ENCODE measurements around the gene GNPTG. TPM values are rescaled to one million over a fixed set of nuclear protein-coding genes. Genes with fewer than 3 reads are reported as not detected.

GNPTG gene
- total and polyA plus RNA-seq, 2 donors (not counting 1 experiment from before 2014, with no cell fraction given) = 76.0 to 109 TPM

DNA sequence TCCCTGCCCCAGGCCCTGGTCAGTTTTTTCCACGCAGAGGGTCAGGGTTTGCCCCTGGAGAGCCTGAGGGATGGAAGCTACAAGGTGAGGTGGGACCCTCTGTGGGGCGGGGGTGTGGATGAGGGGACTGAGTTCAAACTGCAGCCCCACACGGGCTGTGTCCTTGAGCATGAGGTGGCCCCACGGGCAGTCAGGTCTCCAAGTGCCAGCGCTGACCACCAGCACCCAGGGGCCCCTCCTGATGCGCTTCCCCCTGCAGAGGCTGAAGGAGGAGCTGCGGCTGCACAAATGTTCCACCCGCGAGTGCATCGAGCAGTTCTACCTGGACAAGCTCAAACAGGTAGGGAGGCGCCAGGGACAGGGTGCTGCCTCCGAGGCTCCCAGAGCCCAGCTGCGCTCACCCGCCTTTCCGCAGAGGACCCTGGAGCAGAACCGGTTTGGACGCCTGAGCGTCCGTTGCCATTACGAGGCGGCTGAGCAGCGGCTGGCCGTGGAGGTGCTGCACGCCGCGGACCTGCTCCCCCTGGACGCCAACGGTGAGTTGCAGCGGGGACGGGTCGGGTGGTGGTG is 4.4 kb upstream of the GNPTG start:
- peaks cover 20 to 32% of the 10 kb centered on the region in 2 donors for H3K4me1 ChIP-seq (ENCODE audit: control insufficient read depth in 2 of 2, insufficient read depth in 2 of 2, low read length in 2 of 2)
- H3K27ac ChIP-seq (ENCODE audit: low read length in 2 of 2) = no peak overlapping the region
- no peak overlapping the region for H2AFZ ChIP-seq (ENCODE audit: insufficient read depth, low read depth, low read length, poor library complexity, severe bottlenecking)
- ChIA-PET CTCF (interaction anchor here (2.1 kb wide), 1 partner anchor 16 kb away, joined by 6 read pairs; no protein-coding TSS in a partner anchor), POLR2A (interaction anchor here (0.6 to 1.1 kb wide), 3 partner anchors 21 to 38 kb away, joined by 3 to 4 read pairs (median 3); partner anchors contain the start of gene UBE2I)
- H3K27me3 ChIP-seq (replicated peaks in 1 of 4; ENCODE audit: control extremely low read depth in 1 of 4, control insufficient read depth in 3 of 4, insufficient read depth in 4 of 4, low read length in 3 of 4) = no peaks in the 10 kb centered on the region
- Mint-ChIP-seq H3K4me1 (peaks cover 31% of the 10 kb centered on the region), H3K4me3 (no peak overlapping the region), H3K27me3 (no peaks in the 10 kb centered on the region), H3K9me3 (ENCODE audit: insufficient read depth) (no peaks in the 10 kb centered on the region), H3K27ac (no peak overlapping the region)
- intact Hi-C loops (cut with micrococcal nuclease) = loop anchor here (10.0 kb wide), 1 partner anchor 267 kb away; the partner anchor contains the start of genes CRAMP1 and IFT140
- no peak overlapping the region for H3K9ac ChIP-seq (ENCODE audit: low read length)
- no peak overlapping the region for H3K4me2 ChIP-seq (replicated peaks; ENCODE audit: low read depth, low read length, poor library complexity, severe bottlenecking)
- 95% methylated on average over 31 of the region's 31 CpGs for WGBS (ENCODE audit: insufficient coverage)
- no peak overlapping the region for H3K4me3 ChIP-seq (ENCODE audit: control extremely low read depth in 1 of 5, extremely low read depth in 1 of 5, insufficient read depth in 1 of 5, low read depth in 2 of 5, low read length in 4 of 5)
- no peak for TF ChIP-seq EZH2 (IDR thresholded peaks at IDR 0.05; ENCODE audit: borderline replicate concordance, insufficient read depth, low read depth, low read length, poor library complexity, severe bottlenecking)
- TF ChIP-seq, protein P1, sequence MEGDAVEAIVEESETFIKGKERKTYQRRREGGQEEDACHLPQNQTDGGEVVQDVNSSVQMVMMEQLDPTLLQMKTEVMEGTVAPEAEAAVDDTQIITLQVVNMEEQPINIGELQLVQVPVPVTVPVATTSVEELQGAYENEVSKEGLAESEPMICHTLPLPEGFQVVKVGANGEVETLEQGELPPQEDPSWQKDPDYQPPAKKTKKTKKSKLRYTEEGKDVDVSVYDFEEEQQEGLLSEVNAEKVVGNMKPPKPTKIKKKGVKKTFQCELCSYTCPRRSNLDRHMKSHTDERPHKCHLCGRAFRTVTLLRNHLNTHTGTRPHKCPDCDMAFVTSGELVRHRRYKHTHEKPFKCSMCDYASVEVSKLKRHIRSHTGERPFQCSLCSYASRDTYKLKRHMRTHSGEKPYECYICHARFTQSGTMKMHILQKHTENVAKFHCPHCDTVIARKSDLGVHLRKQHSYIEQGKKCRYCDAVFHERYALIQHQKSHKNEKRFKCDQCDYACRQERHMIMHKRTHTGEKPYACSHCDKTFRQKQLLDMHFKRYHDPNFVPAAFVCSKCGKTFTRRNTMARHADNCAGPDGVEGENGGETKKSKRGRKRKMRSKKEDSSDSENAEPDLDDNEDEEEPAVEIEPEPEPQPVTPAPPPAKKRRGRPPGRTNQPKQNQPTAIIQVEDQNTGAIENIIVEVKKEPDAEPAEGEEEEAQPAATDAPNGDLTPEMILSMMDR (IDR thresholded peaks at IDR 0.05) = no peak
- peaks cover 19% of the 10 kb centered on the region for H3K79me2 ChIP-seq (ENCODE audit: control insufficient read depth, insufficient read depth, low read length)
- ATAC-seq (ENCODE audit: low read depth) (no peak), DNase-seq (no peak)
- H3K36me3 ChIP-seq (replicated peaks in 1 of 2; ENCODE audit: control extremely low read depth in 1 of 2, control insufficient read depth in 1 of 2, extremely low read depth in 1 of 2, insufficient read depth in 2 of 2, low read length in 1 of 2) = peaks cover 0 to 27% of the 10 kb centered on the region in 2 experiments
- H4K20me1 ChIP-seq (ENCODE audit: control insufficient read depth, insufficient read depth, low read length, poor library complexity, severe bottlenecking) = peaks cover 27% of the 10 kb centered on the region
- no peaks in the 10 kb centered on the region for H3K9me3 ChIP-seq (ENCODE audit: control extremely low read depth in 1 of 3, control insufficient read depth in 2 of 3, insufficient read depth in 1 of 3, low read length in 2 of 3)

DNA sequence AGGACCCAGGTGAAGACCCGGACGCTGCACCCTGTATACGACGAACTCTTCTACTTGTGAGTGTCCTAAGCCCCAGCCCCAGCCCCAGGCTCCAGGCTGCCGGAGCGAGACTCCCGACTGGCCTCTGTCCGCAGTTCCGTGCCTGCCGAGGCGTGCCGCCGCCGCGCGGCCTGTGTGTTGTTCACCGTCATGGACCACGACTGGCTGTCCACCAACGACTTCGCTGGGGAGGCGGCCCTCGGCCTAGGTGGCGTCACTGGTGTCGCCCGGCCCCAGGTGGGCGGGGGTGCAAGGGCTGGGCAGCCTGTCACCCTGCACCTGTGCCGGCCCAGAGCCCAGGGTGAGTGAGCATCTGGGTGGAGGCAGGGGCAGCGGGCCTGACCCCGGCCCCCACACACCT is 3.8 kb upstream of the GNPTG start:
- DNase-seq (no peak), ATAC-seq (ENCODE audit: low read depth) (no peak)
- H3K4me3 ChIP-seq (ENCODE audit: control extremely low read depth in 1 of 5, extremely low read depth in 1 of 5, insufficient read depth in 1 of 5, low read depth in 2 of 5, low read length in 4 of 5) = no peak overlapping the region
- H3K4me1 Mint-ChIP-seq = peaks cover 30% of the 10 kb centered on the region
- H3K27me3 Mint-ChIP-seq = no peaks in the 10 kb centered on the region
- intact Hi-C loops (cut with micrococcal nuclease) = loop anchor here (10.0 kb wide), 1 partner anchor 267 kb away; the partner anchor contains the start of genes CRAMP1 and IFT140
- H2AFZ ChIP-seq (ENCODE audit: insufficient read depth, low read depth, low read length, poor library complexity, severe bottlenecking) = no peak overlapping the region
- no peak overlapping the region for H3K9ac ChIP-seq (ENCODE audit: low read length)
- H3K27ac Mint-ChIP-seq = no peak overlapping the region
- ChIA-PET POLR2A (interaction anchor here (0.6 to 1.1 kb wide), 2 partner anchors 24 to 39 kb away, joined by 3 to 4 read pairs; partner anchors contain the start of gene UBE2I), CTCF (interaction anchor here (2.1 kb wide), 1 partner anchor 16 kb away, joined by 6 read pairs; no protein-coding TSS in a partner anchor)
- peaks cover 25% of the 10 kb centered on the region for H3K79me2 ChIP-seq (ENCODE audit: control insufficient read depth, insufficient read depth, low read length)
- TF ChIP-seq EZH2 (IDR thresholded peaks at IDR 0.05; ENCODE audit: borderline replicate concordance, insufficient read depth, low read depth, low read length, poor library complexity, severe bottlenecking) = no peak
- TF ChIP-seq, protein P1 (IDR thresholded peaks at IDR 0.05) = no peak
- no peaks in the 10 kb centered on the region for H3K9me3 Mint-ChIP-seq (ENCODE audit: insufficient read depth)
- peaks cover 0 to 27% of the 10 kb centered on the region in 2 experiments for H3K36me3 ChIP-seq (replicated peaks in 1 of 2; ENCODE audit: control extremely low read depth in 1 of 2, control insufficient read depth in 1 of 2, extremely low read depth in 1 of 2, insufficient read depth in 2 of 2, low read length in 1 of 2)
- no peaks in the 10 kb centered on the region for H3K9me3 ChIP-seq (ENCODE audit: control extremely low read depth in 1 of 3, control insufficient read depth in 2 of 3, insufficient read depth in 1 of 3, low read length in 2 of 3)
- H3K4me3 Mint-ChIP-seq = no peak overlapping the region
- peaks cover 23 to 31% of the 10 kb centered on the region in 2 donors for H3K4me1 ChIP-seq (ENCODE audit: control insufficient read depth in 2 of 2, insufficient read depth in 2 of 2, low read length in 2 of 2)
- WGBS (ENCODE audit: insufficient coverage) = 93% methylated on average over 29 of the region's 29 CpGs
- H3K4me2 ChIP-seq (replicated peaks; ENCODE audit: low read depth, low read length, poor library complexity, severe bottlenecking) = no peak overlapping the region
- no peak overlapping the region for H3K27ac ChIP-seq (ENCODE audit: low read length in 2 of 2)
- H4K20me1 ChIP-seq (ENCODE audit: control insufficient read depth, insufficient read depth, low read length, poor library complexity, severe bottlenecking) = peaks cover 33% of the 10 kb centered on the region
- H3K27me3 ChIP-seq (replicated peaks in 1 of 4; ENCODE audit: control extremely low read depth in 1 of 4, control insufficient read depth in 3 of 4, insufficient read depth in 4 of 4, low read length in 3 of 4) = no peaks in the 10 kb centered on the region
